ENCODE results near the gene IL6R. TPM values are rescaled to one million over a fixed set of nuclear protein-coding genes. Genes with fewer than 3 reads are reported as not detected.
A peak's percentile ranks its signal among the peaks of the same experiment; 100 is the strongest.

The IL6R gene
- total RNA-seq, 1 donor from 2014 or later = 10.4 TPM

DNA sequence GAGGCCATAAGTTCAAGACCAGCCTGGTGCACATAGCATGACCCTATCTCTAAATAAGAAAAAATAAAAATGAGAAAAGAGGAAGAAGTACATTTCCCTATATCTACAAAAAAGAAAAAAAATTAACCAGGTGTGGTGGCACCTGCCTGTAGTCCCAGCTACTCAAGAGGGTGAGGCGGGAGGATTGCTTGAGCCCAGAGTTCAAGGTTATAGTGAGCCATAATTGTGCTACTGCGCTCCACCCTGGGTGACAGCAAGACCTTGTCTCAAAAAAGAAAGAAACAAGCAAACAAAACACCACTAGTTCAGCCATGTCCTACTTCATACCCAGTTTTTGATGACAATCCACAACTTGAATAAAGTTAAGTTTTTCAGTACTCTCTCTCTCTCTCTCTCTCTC, 66.2 kb downstream of the IL6R start:
- DNase-seq (ENCODE audit: extremely low spot score, unreplicated experiment) = no peak
- Mint-ChIP-seq H3K4me1 (ENCODE audit: unreplicated experiment) (peaks cover 10% of the 10 kb centered on the region), H3K27ac (ENCODE audit: unreplicated experiment) (no peak overlapping the region), H3K27me3 (ENCODE audit: unreplicated experiment) (no peaks in the 10 kb centered on the region), H3K36me3 (ENCODE audit: unreplicated experiment) (peaks cover 2% of the 10 kb centered on the region), H3K4me3 (ENCODE audit: unreplicated experiment) (no peak overlapping the region), H3K9me3 (ENCODE audit: unreplicated experiment) (no peaks in the 10 kb centered on the region)
- TF ChIP-seq, protein P1, sequence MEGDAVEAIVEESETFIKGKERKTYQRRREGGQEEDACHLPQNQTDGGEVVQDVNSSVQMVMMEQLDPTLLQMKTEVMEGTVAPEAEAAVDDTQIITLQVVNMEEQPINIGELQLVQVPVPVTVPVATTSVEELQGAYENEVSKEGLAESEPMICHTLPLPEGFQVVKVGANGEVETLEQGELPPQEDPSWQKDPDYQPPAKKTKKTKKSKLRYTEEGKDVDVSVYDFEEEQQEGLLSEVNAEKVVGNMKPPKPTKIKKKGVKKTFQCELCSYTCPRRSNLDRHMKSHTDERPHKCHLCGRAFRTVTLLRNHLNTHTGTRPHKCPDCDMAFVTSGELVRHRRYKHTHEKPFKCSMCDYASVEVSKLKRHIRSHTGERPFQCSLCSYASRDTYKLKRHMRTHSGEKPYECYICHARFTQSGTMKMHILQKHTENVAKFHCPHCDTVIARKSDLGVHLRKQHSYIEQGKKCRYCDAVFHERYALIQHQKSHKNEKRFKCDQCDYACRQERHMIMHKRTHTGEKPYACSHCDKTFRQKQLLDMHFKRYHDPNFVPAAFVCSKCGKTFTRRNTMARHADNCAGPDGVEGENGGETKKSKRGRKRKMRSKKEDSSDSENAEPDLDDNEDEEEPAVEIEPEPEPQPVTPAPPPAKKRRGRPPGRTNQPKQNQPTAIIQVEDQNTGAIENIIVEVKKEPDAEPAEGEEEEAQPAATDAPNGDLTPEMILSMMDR (IDR thresholded peaks at IDR 0.05) = no peak

DNA sequence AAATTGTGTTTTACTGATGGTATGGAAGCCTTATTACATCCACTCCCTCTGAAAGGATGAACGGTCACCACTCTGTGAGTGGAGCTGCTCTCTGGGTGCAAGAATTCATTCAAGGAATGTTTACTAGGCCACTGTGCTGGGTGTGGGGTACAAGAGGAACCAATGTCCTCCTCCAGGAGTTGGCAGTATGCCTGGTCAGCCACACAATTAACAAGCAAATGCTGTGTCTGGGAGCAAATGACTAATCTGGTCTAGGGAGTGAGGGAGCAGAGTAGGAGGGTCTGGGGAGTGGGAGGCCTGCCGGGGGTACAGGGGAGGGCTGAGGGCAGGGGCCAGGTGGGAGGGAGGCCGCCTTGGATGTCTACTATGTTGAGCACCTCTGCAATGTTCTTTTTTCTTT, 69.7 kb downstream of the IL6R start:
- Mint-ChIP-seq H3K27me3 (ENCODE audit: unreplicated experiment) (no peaks in the 10 kb centered on the region), H3K4me3 (ENCODE audit: unreplicated experiment) (no peak overlapping the region), H3K4me1 (ENCODE audit: unreplicated experiment) (peaks cover 12% of the 10 kb centered on the region), H3K9me3 (ENCODE audit: unreplicated experiment) (no peaks in the 10 kb centered on the region), H3K27ac (ENCODE audit: unreplicated experiment) (peak overlapping the region; percentile 75), H3K36me3 (ENCODE audit: unreplicated experiment) (no peaks in the 10 kb centered on the region)
- TF ChIP-seq, protein P1 (IDR thresholded peaks at IDR 0.05) = no peak
- no peak for DNase-seq (ENCODE audit: extremely low spot score, unreplicated experiment)

DNA sequence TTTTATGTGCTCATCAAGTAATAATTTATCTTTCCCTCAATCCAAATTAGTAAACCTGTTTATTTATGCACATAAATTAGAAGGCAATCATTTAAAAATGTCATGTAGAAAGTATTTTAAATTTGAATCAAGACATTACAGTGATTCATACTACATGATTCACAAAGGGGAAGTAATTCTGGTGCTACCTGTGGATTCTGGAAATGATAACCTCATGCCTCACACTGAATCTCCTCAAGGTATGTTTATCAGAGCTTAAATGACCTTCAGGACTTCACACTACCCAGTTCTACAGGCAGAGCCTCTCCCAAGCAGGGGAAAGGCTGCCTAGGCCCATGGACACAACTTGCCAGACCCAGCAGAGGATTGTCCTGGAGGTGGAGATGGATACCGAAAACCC, 71.6 kb downstream of the IL6R start:
- TF ChIP-seq, protein P1 (IDR thresholded peaks at IDR 0.05) = no peak
- DNase-seq (ENCODE audit: extremely low spot score, unreplicated experiment) = no peak
- Mint-ChIP-seq H3K36me3 (ENCODE audit: unreplicated experiment) (no peaks in the 10 kb centered on the region), H3K27me3 (ENCODE audit: unreplicated experiment) (no peaks in the 10 kb centered on the region), H3K4me1 (ENCODE audit: unreplicated experiment) (peaks cover 14% of the 10 kb centered on the region), H3K9me3 (ENCODE audit: unreplicated experiment) (no peaks in the 10 kb centered on the region), H3K27ac (ENCODE audit: unreplicated experiment) (no peak overlapping the region), H3K4me3 (ENCODE audit: unreplicated experiment) (no peak overlapping the region)

DNA sequence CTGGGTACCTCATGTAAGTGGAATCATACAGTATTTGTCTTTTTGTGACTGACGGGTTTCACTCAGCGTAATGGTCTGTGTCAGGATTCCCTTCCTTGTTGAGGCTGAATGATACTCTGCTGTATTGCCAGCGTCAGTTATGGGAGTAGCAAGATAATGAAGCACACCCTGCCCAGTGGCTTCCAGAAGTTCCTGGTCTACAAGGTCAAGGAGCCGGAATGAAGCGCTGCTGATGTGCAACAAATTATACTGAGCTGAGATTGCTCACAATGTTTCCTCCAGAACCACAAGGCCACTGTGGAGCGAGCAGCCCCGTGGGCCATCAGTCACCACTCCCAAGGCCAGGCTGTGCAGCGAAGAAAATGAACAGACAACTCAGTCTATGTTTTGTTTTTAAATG, 72.9 kb downstream of the IL6R start:
- Mint-ChIP-seq H3K27ac (ENCODE audit: unreplicated experiment) (no peak overlapping the region), H3K36me3 (ENCODE audit: unreplicated experiment) (no peaks in the 10 kb centered on the region), H3K9me3 (ENCODE audit: unreplicated experiment) (no peaks in the 10 kb centered on the region), H3K4me1 (ENCODE audit: unreplicated experiment) (peaks cover 14% of the 10 kb centered on the region), H3K4me3 (ENCODE audit: unreplicated experiment) (no peak overlapping the region), H3K27me3 (ENCODE audit: unreplicated experiment) (no peaks in the 10 kb centered on the region)
- TF ChIP-seq, protein P1 (IDR thresholded peaks at IDR 0.05) = no peak
- DNase-seq (ENCODE audit: extremely low spot score, unreplicated experiment) = no peak

DNA sequence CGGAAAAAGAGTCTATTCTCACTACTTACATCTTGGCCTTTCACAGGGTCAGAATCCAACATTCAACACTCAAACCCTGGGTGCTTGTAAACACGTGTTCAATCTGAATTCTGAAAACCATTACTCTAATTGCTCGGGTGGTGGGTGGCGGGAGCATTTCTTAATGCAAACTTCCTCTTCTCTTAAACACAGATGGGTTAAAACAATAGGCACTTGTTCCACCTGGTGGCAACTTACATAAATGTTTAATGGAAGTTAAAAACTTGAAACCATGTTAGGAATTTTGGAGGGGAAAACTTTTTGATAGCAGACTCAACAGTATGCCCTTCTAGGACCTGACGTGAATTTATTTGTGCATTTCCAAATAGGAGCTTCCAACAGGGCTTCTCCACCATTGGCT, 73.5 kb downstream of the IL6R start:
- Mint-ChIP-seq H3K36me3 (ENCODE audit: unreplicated experiment) (no peaks in the 10 kb centered on the region), H3K4me3 (ENCODE audit: unreplicated experiment) (no peak overlapping the region), H3K9me3 (ENCODE audit: unreplicated experiment) (no peaks in the 10 kb centered on the region), H3K4me1 (ENCODE audit: unreplicated experiment) (peaks cover 14% of the 10 kb centered on the region), H3K27ac (ENCODE audit: unreplicated experiment) (no peak overlapping the region), H3K27me3 (ENCODE audit: unreplicated experiment) (peaks cover 4% of the 10 kb centered on the region)
- no peak for DNase-seq (ENCODE audit: extremely low spot score, unreplicated experiment)
- TF ChIP-seq, protein P1 (IDR thresholded peaks at IDR 0.05) = peak; percentile 50
